Fibroblast of skin of left biceps (primary cell): Measurements from ENCODE around the gene OLFML1.

ENCODE experiments used
- DNase-seq, 2 experiments: peaks; one replicate each; pipeline ENCODE4 v3.0.0-alpha.2; 2013; ENCODE audit warnings: low read depth in 2 of 2

Gene OLFML1

DNA sequence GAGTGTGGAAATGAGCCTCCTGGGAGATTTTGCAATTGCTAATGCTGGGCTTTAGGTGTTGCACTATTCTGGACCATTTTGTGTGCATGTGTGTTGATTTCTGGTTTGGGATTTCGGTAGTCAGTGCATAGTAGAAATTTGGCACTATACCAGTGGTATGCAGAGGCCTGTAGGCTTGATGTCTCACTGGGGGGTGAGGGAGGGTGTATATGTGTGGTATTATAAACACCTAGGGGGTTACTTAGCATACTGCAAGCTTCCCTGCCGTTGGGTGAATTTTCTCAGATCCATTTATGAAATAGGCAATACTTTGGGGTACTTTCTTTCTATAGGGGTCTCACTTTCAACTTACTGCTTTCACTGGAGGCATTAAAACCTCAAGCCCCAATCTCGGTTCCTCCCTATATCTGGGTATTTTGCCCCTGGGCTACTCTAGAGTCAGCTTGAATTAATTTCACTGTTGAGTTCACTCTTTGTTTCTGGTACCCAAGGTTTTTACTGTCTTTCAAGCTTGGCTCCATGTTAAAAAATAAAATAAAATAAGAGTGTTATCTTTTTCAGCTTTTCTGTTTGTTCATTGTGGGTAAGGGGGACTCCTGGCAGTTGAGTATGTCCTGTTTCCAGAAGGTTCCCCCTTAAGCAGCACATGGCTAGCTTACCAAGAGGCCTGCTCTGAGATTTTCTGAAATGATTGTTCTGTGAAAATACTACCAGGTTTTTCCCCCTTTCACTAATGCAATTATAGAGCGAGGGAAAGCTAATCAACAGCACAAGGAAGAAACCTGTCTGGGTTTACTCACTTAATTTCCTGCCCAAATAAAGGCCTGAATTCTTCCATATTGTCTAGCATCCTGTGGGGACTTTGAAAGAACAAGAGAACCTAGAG is 74.3 kb downstream of the OLFML1 start:
- DNase-seq: no peak
